Activated T-cell treated with anti-CD3 and anti-CD28 coated beads, Interleukin-2, amount 50 U/mL, for 24 hours (primary cell): Measurements from ENCODE around the gene NKD2.
"Not testable (repeated sequence)": the region's sequence is repeated elsewhere in the genome, so short reads cannot be mapped to it uniquely, and the experiment has no call there.

Source experiments
- DNase-seq: peaks from one replicate; pipeline ENCODE4 v3.0.0-alpha.2; 2020
- H3K27ac Mint-ChIP-seq: 2 replicates; pipeline ENCODE4 v1.8.0; 2020; ENCODE audit warnings: mild to moderate bottlenecking, mixed read lengths
- H3K27me3 Mint-ChIP-seq: 2 replicates; pipeline ENCODE4 v1.8.0; 2020; ENCODE audit warnings: mixed read lengths
- H3K36me3 Mint-ChIP-seq: 2 replicates; pipeline ENCODE4 v1.8.0; 2020; ENCODE audit warnings: low read depth, mixed read lengths
- H3K4me1 Mint-ChIP-seq: 2 replicates; pipeline ENCODE4 v1.8.0; 2020; ENCODE audit warnings: low read depth, mixed read lengths
- H3K4me3 Mint-ChIP-seq: 2 replicates; pipeline ENCODE4 v1.8.0; 2020; ENCODE audit warnings: mild to moderate bottlenecking, moderate library complexity, mixed read lengths
- H3K9me3 Mint-ChIP-seq: 2 replicates; pipeline ENCODE4 v1.8.0; 2020; ENCODE audit warnings: mixed read lengths

NKD2 gene

GRCh38 chr5:1019001-1019905 is 10.7 kb downstream of the NKD2 start:
- H3K4me1 Mint-ChIP-seq: no peaks in the 10 kb centered on the region
- H3K27me3 Mint-ChIP-seq: no peaks in the 10 kb centered on the region
- no peak overlapping the region for H3K27ac Mint-ChIP-seq
- H3K9me3 Mint-ChIP-seq: no peaks in the 10 kb centered on the region
- no peaks in the 10 kb centered on the region for H3K36me3 Mint-ChIP-seq
- DNase-seq: no peak
- H3K4me3 Mint-ChIP-seq: no peak overlapping the region

- Mint-ChIP-seq H3K27ac (no peak overlapping the region), H3K4me3 (no peak overlapping the region), H3K9me3 (no peaks in the 10 kb centered on the region), H3K36me3 (no peaks in the 10 kb centered on the region), H3K4me1 (no peaks in the 10 kb centered on the region), H3K27me3 (no peaks in the 10 kb centered on the region)
- no peak for DNase-seq
These were observed 11.9 kb downstream of the NKD2 start for GRCh38 chr5:1020452-1020961.

DNA sequence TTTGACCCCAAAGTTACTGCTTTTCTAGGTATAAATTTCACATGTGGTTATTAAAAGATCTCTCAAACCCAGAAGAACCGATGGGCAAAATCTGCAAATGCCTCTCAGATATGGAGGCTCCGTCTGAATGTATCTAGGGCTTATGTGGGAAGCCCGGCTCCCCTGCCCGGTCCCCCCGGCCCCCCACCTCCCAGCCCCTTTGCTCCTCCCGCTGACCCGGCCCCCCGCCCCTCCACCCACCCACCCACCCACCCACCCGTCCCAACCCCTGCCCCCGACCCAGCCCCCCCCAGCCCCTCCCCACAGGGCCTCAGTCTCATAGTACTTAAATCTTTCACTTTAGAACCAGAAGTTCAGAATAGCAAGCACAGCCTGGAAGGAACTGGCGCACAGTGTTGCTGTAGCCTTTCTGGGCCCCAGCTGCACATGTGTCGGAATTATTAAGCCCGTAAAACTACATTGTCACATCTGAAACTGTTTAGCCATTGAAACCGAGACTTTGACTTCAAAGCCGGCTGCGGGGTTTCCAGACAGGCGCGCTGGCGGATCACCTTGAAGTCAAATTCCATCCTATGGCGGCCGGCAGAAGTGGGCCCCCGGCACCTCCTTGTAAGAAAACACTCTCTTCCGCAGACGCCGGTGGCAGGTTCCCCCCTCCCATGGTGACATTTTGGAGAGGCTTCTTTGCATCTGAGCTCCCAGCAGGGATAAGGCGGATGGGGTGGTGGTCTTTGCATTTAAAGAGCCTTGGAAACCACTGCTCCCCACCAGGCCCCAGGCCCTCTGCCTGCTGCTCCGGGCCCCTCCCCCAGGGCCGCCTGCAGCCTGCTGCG is 12.8 kb downstream of the NKD2 start:
- Mint-ChIP-seq H3K27ac (no peak overlapping the region), H3K36me3 (no peaks in the 10 kb centered on the region), H3K4me1 (no peaks in the 10 kb centered on the region), H3K4me3 (no peak overlapping the region), H3K27me3 (no peaks in the 10 kb centered on the region), H3K9me3 (no peaks in the 10 kb centered on the region)
- no peak for DNase-seq

- not testable (repeated sequence) for H3K4me3 Mint-ChIP-seq, DNase-seq, H3K27me3 Mint-ChIP-seq, H3K9me3 Mint-ChIP-seq, H3K27ac Mint-ChIP-seq, H3K36me3 Mint-ChIP-seq, H3K4me1 Mint-ChIP-seq
These were observed 13.4 kb downstream of the NKD2 start for GRCh38 chr5:1021969-1022336.

DNA sequence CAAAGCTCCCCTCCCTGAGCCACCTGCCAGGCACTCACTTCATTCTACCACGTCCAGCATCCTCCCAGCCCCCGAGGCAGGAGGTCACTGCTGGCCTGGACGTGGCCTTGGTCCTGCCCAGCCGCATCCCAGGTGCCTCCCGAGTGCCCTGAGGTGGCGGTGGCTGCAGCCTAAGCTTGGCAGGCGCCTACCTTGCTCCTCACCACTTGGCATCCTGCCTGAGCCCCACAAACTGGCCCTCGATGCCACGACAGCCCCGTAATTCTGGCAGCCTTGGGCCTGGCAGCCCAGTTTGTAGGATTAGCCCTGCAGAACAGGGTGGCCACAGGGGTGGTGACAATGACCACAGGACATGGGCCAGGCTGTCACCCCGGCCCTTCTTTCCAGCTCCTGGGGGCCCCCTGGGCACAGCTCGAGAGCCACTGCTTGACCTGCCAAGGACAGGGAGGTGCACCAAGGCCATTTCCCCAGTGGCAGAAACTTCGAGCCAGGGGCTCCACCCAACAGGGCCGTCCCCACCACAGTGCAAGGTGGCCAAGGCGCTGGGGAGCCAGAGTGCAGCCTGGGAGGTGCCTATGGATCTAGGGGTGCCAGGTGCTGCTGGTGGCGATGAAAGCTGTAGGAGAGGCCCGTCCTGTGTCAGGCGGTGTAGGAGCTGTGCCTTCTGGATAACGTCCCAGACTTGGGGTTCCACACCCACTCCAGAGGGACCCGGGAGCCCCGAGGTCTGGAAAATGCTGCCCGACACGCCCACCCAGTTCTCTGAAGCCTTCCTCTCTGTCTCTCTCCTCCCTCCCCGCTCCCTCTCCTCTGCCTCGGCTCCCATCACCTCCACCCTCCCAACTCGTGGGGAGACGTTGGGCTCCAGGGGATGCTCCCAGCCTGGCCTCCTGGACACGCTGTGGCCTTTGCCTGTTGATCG is 18.4 kb downstream of the NKD2 start:
- Mint-ChIP-seq H3K27ac (no peak overlapping the region), H3K9me3 (no peaks in the 10 kb centered on the region), H3K4me3 (no peak overlapping the region), H3K4me1 (no peaks in the 10 kb centered on the region), H3K36me3 (no peaks in the 10 kb centered on the region), H3K27me3 (peaks cover 4% of the 10 kb centered on the region)
- DNase-seq: no peak

DNA sequence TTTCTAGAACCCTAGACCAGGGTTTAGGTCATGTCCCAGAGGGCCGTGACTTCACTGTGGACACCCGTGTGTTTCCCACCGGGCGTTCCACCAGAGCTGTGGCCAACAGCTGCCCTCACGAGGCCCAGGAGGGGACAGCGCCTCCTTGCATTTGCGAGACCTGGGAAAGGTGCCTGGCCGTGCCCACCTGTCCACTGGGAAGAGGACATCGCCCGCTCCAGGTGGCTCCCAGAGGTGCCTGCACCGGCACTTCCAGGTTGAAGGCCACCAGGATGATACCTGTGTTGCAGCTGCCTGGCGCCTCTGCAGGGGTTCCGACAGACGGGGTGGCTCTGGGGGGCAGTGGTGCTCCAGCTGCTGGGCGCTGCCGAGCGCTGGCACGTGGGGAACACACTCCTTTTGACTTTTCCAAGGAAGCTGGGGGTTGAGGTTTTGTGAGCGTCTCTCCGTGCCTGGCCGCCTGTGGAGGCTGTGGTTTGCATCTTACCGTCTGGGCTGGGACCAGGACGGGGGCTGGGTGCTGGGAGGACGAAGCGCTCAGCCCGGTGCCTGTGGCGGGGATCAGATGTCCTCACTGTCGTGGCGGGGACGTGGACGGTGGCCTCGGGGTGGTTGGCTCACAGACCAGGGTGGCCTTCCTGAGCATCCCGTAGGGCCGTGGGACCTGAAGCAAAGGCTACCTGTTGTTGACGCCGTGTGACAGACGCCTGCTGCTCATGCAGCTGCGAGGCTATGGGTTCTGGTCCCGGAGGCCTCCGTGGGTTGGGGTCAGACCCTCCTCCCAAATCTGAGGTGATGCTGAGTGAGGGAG is 19.2 kb downstream of the NKD2 start:
- Mint-ChIP-seq H3K4me1 (no peaks in the 10 kb centered on the region), H3K36me3 (no peaks in the 10 kb centered on the region), H3K9me3 (no peaks in the 10 kb centered on the region), H3K4me3 (no peak overlapping the region), H3K27me3 (peaks cover 4% of the 10 kb centered on the region), H3K27ac (no peak overlapping the region)
- DNase-seq: no peak

- H3K4me1 Mint-ChIP-seq: no peaks in the 10 kb centered on the region
- no peak for DNase-seq
- no peaks in the 10 kb centered on the region for H3K36me3 Mint-ChIP-seq
- H3K27ac Mint-ChIP-seq: no peak overlapping the region
- peaks cover 4% of the 10 kb centered on the region for H3K27me3 Mint-ChIP-seq
- H3K9me3 Mint-ChIP-seq: no peaks in the 10 kb centered on the region
- H3K4me3 Mint-ChIP-seq: no peak overlapping the region
These were observed 20.1 kb downstream of the NKD2 start for GRCh38 chr5:1028481-1029281.

DNA sequence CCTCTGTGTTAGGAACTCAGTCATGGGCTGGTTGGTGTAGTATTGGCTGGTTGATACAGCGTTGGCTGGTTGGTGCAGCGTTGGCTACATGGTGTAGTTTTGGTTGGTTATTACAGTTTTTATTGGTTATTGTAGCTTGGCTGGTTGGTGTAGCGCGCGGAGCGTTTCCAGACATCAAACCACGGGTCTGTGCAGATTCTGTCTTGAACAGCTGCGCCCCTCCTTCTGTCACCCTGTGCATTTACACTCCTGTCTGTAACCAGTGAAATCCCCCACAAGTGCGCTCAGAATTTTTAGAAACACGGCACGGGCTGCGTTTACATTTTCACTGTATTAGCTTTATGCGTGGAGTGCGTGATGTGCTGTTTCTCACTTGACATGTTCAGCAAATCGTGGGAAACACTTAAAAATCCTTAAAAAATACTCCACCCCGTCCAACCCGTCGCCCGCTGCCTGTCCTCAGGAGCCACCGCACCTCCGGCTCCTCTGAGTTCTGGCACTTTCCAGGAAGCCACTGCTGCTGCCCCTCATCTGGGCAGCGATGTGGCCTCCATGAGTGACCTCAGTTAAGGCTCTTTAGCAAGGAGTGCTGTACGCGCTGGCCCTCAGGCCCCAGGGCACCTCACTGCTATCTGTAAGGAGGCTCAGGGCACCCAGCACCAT is 20.8 kb downstream of the NKD2 start:
- H3K27me3 Mint-ChIP-seq: peaks cover 4% of the 10 kb centered on the region
- no peaks in the 10 kb centered on the region for H3K36me3 Mint-ChIP-seq
- H3K4me3 Mint-ChIP-seq: no peak overlapping the region
- no peaks in the 10 kb centered on the region for H3K4me1 Mint-ChIP-seq
- no peak for DNase-seq
- no peaks in the 10 kb centered on the region for H3K9me3 Mint-ChIP-seq
- H3K27ac Mint-ChIP-seq: no peak overlapping the region

GRCh38 chr5:1029945-1030625 is 21.5 kb downstream of the NKD2 start:
- Mint-ChIP-seq H3K27ac (no peak overlapping the region), H3K4me1 (no peaks in the 10 kb centered on the region), H3K9me3 (no peaks in the 10 kb centered on the region), H3K36me3 (no peaks in the 10 kb centered on the region), H3K27me3 (peaks cover 4% of the 10 kb centered on the region), H3K4me3 (no peak overlapping the region)
- no peak for DNase-seq

GRCh38 chr5:1030801-1031271 is 22.2 kb downstream of the NKD2 start:
- Mint-ChIP-seq H3K9me3 (no peaks in the 10 kb centered on the region), H3K4me1 (no peaks in the 10 kb centered on the region), H3K27me3 (peaks cover 4% of the 10 kb centered on the region), H3K27ac (no peak overlapping the region), H3K4me3 (no peak overlapping the region), H3K36me3 (no peaks in the 10 kb centered on the region)
- no peak for DNase-seq

DNA sequence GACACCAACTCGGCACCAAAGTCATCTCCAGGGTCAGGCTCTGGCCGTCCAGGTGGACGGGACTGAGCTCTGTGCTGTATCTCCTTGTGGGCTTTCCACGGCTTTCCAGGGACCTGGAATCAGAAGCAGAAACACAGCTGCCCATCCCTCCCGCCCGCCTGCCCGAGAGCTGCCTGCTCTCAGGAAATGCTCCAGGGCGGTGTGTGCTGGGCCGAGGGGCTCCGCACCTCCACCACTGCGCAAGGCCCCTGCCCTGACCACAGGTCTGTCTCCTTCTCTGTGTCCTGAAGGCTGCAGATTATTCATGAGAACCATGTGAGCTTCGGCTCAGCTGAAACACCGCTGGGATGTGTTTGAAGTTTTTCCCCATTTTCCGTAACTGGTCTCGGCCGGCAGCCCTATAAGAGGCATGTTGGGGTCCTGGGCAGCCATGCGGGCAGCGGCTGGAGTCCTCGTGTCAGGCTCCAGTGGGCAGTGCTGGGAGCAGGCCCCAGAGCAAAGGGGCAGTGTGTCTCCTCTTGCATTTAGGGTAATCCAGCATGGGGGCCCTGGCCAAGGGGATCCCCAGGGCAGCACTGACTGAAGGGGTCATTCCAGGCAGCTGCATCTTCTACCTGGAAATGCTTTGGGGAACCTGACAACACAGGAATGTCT is 22.8 kb downstream of the NKD2 start:
- H3K4me1 Mint-ChIP-seq: no peaks in the 10 kb centered on the region
- H3K4me3 Mint-ChIP-seq: no peak overlapping the region
- no peak for DNase-seq
- H3K27ac Mint-ChIP-seq: no peak overlapping the region
- peaks cover 4% of the 10 kb centered on the region for H3K27me3 Mint-ChIP-seq
- H3K36me3 Mint-ChIP-seq: no peaks in the 10 kb centered on the region
- H3K9me3 Mint-ChIP-seq: no peaks in the 10 kb centered on the region

- no peak overlapping the region for H3K27ac Mint-ChIP-seq
- no peaks in the 10 kb centered on the region for H3K9me3 Mint-ChIP-seq
- H3K27me3 Mint-ChIP-seq: peaks cover 4% of the 10 kb centered on the region
These were observed 23.4 kb downstream of the NKD2 start for GRCh38 chr5:1032011-1032410.

More at GRCh38 chr5:1032011-1032410, 23.4 kb downstream of the NKD2 start:
- no peaks in the 10 kb centered on the region for H3K36me3 Mint-ChIP-seq
- no peak overlapping the region for H3K4me3 Mint-ChIP-seq
- no peak for DNase-seq
- no peaks in the 10 kb centered on the region for H3K4me1 Mint-ChIP-seq
